ENCODE data around the gene KCNC2. TPM values are rescaled to one million over a fixed set of nuclear protein-coding genes. Genes with fewer than 3 reads are reported as not detected.

Gene KCNC2
- total and polyA plus RNA-seq, 9 of the 15 experiments (the other 6 are each of a cell fraction or from before 2014, with no cell fraction given) = not detected

DNA sequence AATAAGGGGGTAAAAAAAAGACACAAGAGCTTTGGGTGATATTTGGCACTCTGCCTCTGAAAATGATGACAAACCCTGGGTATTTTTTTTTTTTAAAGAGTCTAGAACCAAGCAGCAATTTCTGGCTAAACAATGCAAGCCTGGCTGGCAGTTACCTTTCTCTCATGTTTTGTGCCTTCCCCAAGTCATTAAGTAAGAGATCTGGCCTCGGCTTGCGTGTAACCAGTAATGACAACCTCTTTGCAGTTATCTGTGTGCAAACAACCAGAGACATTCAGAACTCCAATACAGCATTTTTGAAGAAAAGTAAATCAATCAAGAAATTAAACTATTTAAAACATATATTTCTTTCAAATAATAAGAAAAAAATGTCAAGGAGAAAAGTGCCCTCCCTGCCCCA, 167.5 kb downstream of the KCNC2 start:
- POLR2A ChIA-PET = no interaction called here
- Histone ChIP-seq H3K9me1 (ENCODE audit: control insufficient read depth, insufficient read depth, low read length) (no peaks in the 10 kb centered on the region), H3K4me3 (no peak overlapping the region), H3K9ac (ENCODE audit: insufficient read depth in 1 of 2, low read depth in 2 of 2, low read length in 2 of 2) (no peak overlapping the region), H3K9me3 (replicated peaks; ENCODE audit: control insufficient read depth, insufficient read depth, low read depth, low read length) (no peaks in the 10 kb centered on the region), H3K36me3 (ENCODE audit: control insufficient read depth, insufficient read depth, low read length) (no peaks in the 10 kb centered on the region), H4K20me1 (replicated peaks; ENCODE audit: control insufficient read depth, insufficient read depth, low read length) (no peaks in the 10 kb centered on the region), H3K79me2 (ENCODE audit: control insufficient read depth, insufficient read depth, low read length) (no peaks in the 10 kb centered on the region), H3K27me3 (ENCODE audit: control insufficient read depth in 2 of 2, insufficient read depth in 2 of 2, low read length in 2 of 2) (no peaks in the 10 kb centered on the region), H3K4me1 (replicated peaks in 1 of 2; ENCODE audit: control insufficient read depth in 2 of 2, insufficient read depth in 2 of 2, low read length in 2 of 2) (no peaks in the 10 kb centered on the region), H2AFZ (ENCODE audit: low read depth, low read length) (no peak overlapping the region), H3K27ac (ENCODE audit: extremely low read depth, low read depth, low read length) (no peak overlapping the region), H3K4me2 (ENCODE audit: insufficient read depth, low read length) (no peak overlapping the region)
- CTCF ChIA-PET (ENCODE audit: low intra/inter-chr PET ratio) = no interaction called here
- BruUV-seq (replicated peaks) = no TSS peak
- no peak for ATAC-seq
- in situ Hi-C loops (cut with MboI) = no loop called here
- 0% methylated on average over 2 of the region's 2 CpGs for WGBS (ENCODE audit: insufficient coverage, low coverage, missing lambda C conversion rate)
- TF ChIP-seq, protein P1, sequence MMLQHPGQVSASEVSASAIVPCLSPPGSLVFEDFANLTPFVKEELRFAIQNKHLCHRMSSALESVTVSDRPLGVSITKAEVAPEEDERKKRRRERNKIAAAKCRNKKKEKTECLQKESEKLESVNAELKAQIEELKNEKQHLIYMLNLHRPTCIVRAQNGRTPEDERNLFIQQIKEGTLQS (IDR thresholded peaks at IDR 0.05) = no peak
- TF ChIP-seq, protein P1 (CRISPR knock-in tag; conservative IDR thresholded peaks at IDR 0.05) = no peak
- TF ChIP-seq EP300 (IDR thresholded peaks at IDR 0.05; ENCODE audit: low read length) (no peak), ETV6 (IDR thresholded peaks at IDR 0.05; ENCODE audit: borderline replicate concordance in 1 of 2, low read depth in 2 of 2, low read length in 1 of 2) (no peak), ETV6 (CRISPR knock-in tag; IDR thresholded peaks at IDR 0.05; ENCODE audit: borderline replicate concordance) (no peak), ZNF780A (CRISPR knock-in tag; IDR thresholded peaks at IDR 0.05) (no peak), CCAR2 (IDR thresholded peaks at IDR 0.05; ENCODE audit: low read depth, low read length) (no peak), ZNF12 (CRISPR knock-in tag; IDR thresholded peaks at IDR 0.05) (no peak), ZNF75A (CRISPR knock-in tag; IDR thresholded peaks at IDR 0.05) (no peak), MYBL2 (IDR thresholded peaks at IDR 0.05; ENCODE audit: low read depth) (no peak), MYBL2 (CRISPR knock-in tag; IDR thresholded peaks at IDR 0.05; ENCODE audit: borderline replicate concordance) (no peak), SAFB (IDR thresholded peaks at IDR 0.05; ENCODE audit: borderline replicate concordance, low read depth, low read length) (no peak), NBN (IDR thresholded peaks at IDR 0.05; ENCODE audit: low read depth) (no peak), BCL6 (CRISPR knock-in tag; IDR thresholded peaks at IDR 0.05) (no peak), SRSF3 (IDR thresholded peaks at IDR 0.05; ENCODE audit: insufficient read depth, low read length) (no peak)
- TF ChIP-seq, protein P2, sequence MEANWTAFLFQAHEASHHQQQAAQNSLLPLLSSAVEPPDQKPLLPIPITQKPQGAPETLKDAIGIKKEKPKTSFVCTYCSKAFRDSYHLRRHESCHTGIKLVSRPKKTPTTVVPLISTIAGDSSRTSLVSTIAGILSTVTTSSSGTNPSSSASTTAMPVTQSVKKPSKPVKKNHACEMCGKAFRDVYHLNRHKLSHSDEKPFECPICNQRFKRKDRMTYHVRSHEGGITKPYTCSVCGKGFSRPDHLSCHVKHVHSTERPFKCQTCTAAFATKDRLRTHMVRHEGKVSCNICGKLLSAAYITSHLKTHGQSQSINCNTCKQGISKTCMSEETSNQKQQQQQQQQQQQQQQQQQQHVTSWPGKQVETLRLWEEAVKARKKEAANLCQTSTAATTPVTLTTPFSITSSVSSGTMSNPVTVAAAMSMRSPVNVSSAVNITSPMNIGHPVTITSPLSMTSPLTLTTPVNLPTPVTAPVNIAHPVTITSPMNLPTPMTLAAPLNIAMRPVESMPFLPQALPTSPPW (CRISPR knock-in tag; IDR thresholded peaks at IDR 0.05) = no peak
- TF ChIP-seq, protein P3, sequence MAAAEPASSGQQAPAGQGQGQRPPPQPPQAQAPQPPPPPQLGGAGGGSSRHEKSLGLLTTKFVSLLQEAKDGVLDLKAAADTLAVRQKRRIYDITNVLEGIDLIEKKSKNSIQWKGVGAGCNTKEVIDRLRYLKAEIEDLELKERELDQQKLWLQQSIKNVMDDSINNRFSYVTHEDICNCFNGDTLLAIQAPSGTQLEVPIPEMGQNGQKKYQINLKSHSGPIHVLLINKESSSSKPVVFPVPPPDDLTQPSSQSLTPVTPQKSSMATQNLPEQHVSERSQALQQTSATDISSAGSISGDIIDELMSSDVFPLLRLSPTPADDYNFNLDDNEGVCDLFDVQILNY (CRISPR knock-in tag; IDR thresholded peaks at IDR 0.05) = no peak
- TF ChIP-seq, protein P4, sequence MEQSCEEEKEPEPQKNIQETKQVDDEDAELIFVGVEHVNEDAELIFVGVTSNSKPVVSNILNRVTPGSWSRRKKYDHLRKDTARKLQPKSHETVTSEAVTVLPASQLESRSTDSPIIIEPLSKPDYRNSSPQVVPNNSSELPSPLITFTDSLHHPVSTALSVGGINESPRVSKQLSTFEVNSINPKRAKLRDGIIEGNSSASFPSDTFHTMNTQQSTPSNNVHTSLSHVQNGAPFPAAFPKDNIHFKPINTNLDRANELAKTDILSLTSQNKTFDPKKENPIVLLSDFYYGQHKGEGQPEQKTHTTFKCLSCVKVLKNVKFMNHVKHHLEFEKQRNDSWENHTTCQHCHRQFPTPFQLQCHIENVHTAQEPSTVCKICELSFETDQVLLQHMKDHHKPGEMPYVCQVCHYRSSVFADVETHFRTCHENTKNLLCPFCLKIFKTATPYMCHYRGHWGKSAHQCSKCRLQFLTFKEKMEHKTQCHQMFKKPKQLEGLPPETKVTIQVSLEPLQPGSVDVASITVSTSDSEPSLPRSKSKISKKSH (CRISPR knock-in tag; IDR thresholded peaks at IDR 0.05) = no peak
- FAIRE-seq = no peak
- DNase-seq (ENCODE audit: extremely low read depth in 1 of 4, low spot score in 3 of 4) = no peak
- intact Hi-C loops (cut with micrococcal nuclease) = no loop called here
